HG02973 (cell line): ENCODE data around the gene TBC1D5.

ENCODE experiments used
- ATAC-seq: cut with Tn5 transposase; IDR thresholded peaks from one replicate; pipeline ENCODE4 v1.9.1; 2021; ENCODE audit warnings: moderate library complexity; ENCODE audit not compliant: unreplicated experiment

The TBC1D5 gene

GRCh38 chr3:17320266-17320665 is 422.2 kb downstream of the TBC1D5 start:
- no peak for ATAC-seq

- ATAC-seq, result no peak
Observed at GRCh38 chr3:17315897-17316296, 426.5 kb downstream of the TBC1D5 start.

DNA sequence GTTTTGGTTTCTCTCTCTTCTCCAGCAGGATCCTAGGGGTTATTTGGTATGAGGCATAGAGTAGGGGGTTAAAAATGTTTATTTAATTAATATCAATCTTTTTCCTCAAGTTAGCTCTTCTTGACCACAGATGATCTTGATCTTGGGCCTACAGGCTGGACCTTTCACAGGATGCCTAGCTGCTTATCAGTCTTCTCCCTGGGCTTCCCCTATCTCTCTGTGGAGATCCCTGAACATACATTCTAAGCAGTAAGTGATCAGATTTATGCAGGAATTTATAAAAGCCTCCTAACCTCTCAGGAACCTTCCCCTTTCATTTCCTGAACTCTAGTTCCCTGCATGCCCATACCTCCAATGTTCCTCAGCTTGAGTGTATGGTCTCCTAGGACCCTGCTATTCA is 428.3 kb downstream of the TBC1D5 start:
- ATAC-seq, result no peak

DNA sequence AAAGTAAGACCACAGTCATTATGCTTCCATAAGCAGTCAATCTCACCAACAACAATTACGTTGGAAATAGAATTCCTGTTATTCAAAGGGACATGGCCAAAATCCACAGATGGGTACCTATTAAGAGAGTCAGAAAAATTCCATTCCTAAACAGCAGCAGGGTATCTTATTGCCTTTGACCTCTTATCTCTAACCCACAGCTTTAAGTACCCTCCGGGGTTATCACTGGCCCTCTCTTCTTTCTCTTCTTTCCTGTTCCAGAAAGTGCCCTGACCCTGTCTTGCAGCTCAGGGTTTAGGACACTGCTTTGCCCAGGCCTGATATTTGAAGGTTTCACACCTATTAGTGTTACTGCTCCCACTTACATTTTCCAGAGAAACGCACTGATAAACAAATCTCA is 428.7 kb downstream of the TBC1D5 start:
- ATAC-seq, result no peak

DNA sequence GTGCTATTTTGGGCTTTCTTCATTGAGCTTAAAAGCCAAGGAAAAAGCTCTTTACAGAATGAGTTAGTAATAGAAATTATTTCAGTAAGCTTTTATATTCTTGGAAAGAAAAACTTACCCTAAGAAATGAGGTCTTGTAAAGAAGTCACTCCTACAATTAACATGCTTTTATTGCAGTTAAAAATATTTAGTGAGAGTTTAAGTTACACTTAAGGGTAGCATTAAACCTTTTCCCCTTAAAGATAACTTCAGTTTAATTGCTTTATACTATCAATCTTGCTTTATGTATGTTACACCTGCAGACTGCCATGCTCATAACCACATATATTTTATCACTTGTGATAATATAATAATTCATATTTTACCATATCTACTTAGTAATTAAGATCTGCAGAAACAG is 431.4 kb downstream of the TBC1D5 start:
- ATAC-seq, result no peak

DNA sequence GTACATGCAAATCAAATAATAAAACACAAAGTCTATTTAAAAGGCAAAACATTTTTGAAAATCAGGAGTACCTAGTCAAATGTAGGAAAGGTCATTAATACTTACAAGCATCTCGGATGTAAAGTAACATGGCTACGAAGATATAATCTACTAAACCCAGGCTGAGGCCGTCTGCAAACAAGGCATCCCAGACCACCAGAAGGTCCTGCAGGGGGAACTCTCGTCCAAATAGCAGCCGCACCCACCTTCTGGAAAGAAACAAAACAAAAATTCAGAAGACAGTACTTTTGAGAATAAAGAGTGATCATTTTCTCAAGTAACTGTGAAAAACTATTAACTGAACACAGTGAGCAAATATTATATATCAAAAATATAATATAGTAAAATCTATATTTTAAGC is 434.5 kb downstream of the TBC1D5 start:
- no peak for ATAC-seq

- no peak for ATAC-seq
Observed at GRCh38 chr3:17307482-17307881, 434.9 kb downstream of the TBC1D5 start.

GRCh38 chr3:17304969-17305368 is 437.5 kb downstream of the TBC1D5 start:
- ATAC-seq, result no peak

DNA sequence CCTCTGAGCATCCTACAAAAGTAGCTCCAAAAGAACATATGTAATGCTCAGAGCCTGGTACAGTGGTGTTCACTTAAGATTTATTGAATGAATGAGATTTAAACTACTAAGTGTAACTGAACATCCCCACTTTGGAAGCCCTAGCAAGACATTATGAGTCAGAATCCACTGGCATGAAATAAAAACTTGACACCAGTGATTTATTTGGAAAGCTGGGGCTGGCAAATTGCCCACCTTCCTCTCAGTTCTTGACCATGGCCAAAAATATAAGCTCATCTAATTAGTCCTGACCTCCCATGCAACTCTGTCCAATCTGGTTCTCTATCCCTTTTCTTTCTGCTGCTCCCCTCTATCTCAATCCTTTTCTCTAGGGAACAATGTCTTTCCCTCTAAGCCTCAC is 439.7 kb downstream of the TBC1D5 start:
- ATAC-seq, result no peak

DNA sequence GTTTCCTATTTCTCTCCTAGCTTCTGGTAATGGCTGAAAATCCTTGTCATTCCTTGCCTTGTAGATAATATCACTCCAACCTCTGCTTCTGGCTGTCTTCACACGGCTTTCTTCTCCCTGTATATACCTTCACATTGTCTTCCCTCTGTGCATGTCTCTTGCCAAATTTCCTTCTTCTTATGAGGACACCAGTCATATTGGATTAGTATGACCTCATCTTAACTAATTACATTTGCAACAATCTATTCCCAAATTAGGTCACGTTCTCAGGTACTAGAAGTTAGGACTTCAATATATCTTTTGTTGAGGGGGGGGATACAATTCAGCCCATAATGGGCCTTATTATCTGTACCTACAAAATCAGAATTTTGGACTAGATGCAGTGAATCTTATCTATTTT is 440.3 kb downstream of the TBC1D5 start:
- no peak for ATAC-seq

DNA sequence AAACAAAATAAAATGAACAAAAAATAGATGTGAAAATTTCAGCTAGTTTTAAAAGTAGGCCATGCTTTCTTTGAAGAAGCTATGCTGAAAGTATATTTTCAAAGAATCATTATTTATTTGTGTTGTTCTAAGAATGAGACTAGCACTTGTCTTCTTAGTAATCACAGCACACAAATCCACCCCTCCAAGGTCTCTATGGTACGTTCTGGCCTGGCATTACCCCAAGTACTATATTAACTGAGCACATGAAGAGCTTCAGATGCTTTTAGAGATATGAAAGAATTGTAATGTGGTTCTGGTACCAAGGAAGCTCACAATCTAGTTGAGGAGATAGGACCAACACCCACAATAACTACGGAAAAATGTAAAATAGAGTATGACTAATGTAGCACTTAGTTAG is 441.2 kb downstream of the TBC1D5 start:
- no peak for ATAC-seq

DNA sequence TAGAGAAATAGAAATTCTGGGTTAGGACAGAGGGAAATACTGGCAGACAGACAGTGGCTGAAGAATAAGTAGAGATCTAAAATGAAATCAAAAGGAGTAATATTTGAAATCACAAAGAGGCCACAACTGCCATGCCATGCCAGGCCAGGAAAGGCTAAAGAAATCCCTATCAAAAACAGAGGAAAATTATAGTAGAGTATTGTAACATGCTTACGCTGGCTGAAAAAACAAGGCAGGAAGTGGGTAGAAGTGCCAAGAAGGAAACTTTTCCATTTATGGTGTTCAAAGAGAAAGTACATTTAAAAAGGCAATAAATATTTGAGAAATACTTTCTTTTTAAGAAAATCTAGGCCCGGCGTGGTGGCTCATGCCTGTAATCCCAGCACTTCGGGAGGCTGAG is 442.0 kb downstream of the TBC1D5 start:
- no peak for ATAC-seq

DNA sequence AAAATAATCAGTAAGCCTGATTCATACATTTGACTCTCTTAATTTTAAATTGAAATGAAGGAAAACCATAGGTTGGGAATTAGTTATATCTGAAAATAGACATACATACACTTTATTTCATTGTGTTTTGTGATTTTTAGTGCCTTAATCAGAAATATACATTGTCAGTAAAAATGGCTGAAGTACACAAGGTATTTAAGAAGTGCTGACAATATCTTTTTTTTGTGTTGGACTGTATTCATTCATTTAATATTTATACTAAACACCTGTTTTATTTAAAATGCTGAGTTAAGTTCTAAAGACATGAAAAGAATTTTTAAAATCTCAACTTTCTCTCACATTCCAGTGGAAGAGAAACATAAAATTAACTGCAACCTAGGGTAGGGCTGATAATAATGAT is 444.4 kb downstream of the TBC1D5 start:
- ATAC-seq, result no peak

DNA sequence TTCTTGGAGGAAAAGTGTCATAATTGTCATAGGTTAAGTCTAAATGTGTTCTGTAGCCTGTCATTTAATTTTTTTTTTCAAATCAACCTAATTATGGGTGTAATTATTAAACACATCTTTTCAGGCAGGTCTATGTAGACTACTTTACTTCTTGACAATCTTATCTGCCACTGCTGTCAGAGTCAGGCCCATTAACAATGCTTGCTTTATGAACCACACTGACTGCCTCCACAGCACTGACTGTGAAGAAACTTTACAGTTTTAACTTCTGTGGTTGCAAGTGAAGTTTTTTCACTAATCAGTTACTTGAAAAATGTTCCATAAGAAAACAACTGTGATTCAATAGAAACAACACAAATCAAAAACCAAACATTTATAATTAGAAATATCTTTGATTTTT is 449.9 kb downstream of the TBC1D5 start:
- ATAC-seq, result no peak

- ATAC-seq, result no peak
Observed at GRCh38 chr3:17290894-17291293, 451.5 kb downstream of the TBC1D5 start.

DNA sequence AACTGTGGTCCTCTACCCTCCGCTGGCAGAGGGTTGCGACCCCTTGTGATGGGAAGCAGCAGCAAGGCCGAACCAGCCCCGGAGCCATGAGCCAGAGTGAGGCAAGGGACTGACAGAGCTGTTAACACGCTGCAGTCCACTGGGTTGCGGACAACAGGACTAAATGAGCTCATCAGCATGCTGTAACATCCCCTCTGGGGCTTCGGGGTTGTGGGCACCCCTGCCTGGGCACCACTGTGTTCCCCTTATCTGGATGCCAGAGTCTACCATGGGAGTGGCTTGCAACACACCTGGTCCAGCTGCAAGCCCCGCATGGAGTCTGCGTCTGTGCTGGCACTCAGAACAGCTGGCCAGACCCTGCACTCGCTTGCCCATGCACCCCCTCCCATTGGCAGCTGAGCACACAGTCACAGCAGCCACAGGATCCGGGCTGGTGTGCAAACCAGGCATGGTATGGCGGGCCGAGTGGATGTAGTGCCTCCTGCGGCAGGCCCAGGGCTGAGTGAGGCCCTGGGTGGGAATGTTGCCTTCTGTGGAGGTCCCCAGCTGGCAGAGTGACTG is 453.5 kb downstream of the TBC1D5 start:
- no peak for ATAC-seq

DNA sequence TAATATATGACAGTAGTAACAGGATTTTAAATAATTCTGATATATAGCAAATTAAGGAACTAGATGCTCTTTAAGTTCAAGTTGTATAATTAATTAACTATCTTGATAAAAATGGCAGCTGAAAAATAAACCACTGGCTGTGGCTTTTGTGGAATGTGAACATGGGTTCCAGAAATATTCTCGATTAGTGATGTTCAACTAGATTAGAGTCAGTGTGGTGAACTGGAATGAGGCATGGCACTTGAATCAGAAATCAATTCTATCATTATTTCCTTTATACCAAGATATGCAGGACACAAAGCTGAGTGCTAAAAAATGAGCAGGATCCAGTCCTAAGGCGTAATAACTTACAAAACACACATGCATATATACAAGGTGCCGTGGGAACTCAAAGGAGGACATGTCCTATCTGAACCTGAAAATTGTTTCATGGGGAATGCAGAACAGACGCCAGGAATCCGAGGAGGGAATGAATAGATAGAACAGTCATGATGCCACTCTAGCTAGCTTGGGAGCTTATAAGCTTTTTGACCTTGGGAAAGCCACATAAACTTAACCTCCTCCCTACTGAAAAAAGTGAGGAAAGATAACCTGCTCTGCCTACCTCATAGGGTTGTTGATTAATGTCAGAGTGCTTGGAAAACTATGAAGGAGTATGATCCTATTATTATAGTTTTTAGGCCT is 455.3 kb downstream of the TBC1D5 start:
- no peak for ATAC-seq

DNA sequence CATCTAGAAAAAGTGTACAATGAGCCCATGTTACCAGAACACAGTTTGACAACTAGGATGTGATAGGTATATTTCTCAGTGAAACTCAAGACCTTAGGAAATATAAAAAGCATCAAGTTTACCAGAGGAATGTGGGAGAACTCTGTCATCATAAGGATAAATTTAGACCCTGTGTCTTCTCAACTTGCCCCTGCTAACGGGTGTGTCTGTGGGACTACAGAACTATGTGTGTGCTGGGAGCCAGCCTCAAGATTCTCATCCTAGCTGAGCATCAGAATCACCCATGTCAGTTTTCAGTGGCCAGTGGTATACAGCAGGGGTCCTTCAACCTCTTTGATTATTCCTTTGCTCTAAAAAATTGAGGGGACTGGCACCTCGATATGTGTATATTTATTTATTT is 464.4 kb downstream of the TBC1D5 start:
- no peak for ATAC-seq

- ATAC-seq, result no peak
Observed at GRCh38 chr3:17266846-17267245, 475.6 kb downstream of the TBC1D5 start.

DNA sequence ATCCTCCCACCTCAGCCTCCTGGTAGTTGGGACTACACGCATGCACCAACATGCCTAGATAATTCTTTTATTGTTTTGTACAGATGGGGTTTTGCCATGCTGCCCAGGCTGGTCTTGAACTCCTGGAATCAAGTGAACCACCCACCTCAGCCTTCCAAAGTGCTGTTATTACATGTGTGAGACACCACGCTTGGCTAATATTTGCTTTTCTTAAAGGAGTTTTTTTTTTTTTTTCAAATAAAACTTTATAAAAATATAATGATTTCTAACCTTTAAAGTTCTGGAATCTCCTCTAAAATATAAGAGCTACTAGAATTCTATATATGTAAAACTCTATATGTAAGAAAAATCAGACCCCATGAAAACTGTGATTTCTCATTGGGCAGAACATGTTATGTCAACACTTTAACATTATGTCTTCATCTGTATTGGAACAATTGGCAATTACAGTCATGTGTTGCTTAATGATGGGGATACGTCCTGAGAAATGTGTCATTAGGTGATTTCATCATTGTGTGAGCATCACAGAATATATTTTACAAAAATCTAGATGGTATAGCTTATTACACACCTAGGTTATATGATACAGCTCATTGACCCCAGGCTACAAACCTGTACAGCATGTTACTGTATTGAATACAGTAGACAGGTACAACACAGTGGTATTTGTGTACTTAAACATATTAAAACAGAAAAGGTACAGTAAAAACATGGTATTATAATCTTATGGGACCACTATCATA is 480.6 kb downstream of the TBC1D5 start:
- no peak for ATAC-seq

GRCh38 chr3:17260257-17260656 is 482.2 kb downstream of the TBC1D5 start:
- ATAC-seq, result no peak

DNA sequence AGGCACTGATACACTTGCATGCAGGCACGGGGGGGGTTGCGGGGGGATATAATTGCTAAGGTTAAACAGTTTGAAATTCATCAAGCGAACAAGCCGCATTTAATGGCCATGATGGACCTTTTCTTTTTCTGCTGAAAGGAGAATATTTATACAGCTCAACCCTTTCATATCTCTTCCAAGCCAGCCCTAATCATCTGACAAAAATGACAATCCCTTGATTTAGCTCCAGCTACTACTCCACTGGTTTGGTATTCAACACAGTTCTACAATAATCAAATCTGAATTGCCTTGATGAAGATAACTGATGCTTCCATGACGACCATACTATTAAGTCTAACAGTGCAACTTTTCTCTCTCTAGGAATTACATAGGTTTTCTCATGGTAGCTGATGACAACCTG is 482.7 kb downstream of the TBC1D5 start:
- no peak for ATAC-seq
